GM12878 (cell line): ENCODE data around the gene MTAP. TPM values are rescaled to one million over a fixed set of nuclear protein-coding genes. Genes with fewer than 3 reads are reported as not detected.

Experiments
- BACH1 ChIP-seq: fragments of 450-650 bp; IDR thresholded peaks from 2 replicates; pipeline ENCODE4 v1.6.1; 2017; ENCODE audit warnings: mild to moderate bottlenecking, borderline replicate concordance
- BHLHE40 ChIP-seq, 2 experiments: fragments of 450-650 bp in 1 of 2; IDR thresholded peaks; 2 replicates each; pipeline ENCODE4 v1.6.1; 2011 to 2017; ENCODE audit warnings: low read depth in 2 of 2, borderline replicate concordance in 1 of 2, improper control_type of control experiment in 1 of 2, low read length in 1 of 2, mild to moderate bottlenecking in 1 of 2
- BMI1 ChIP-seq: fragments of 450-650 bp; IDR thresholded peaks from 2 replicates; pipeline ENCODE4 v1.6.1; 2016; ENCODE audit warnings: mild to moderate bottlenecking, moderate library complexity, borderline replicate concordance
- DPF2 ChIP-seq: fragments of 450-650 bp; IDR thresholded peaks from 2 replicates; pipeline ENCODE4 v1.6.1; 2017; ENCODE audit warnings: mild to moderate bottlenecking
- ETV6 ChIP-seq, 2 experiments: fragments of 450-650 bp in 1 of 2; IDR thresholded peaks in 1 of 2; conservative IDR thresholded peaks in 1 of 2; 2 replicates each; pipeline ENCODE4 v1.6.1; 2014; ENCODE audit warnings: antibody characterized with exemption in 1 of 2, borderline replicate concordance in 1 of 2, low read depth in 1 of 2, mild to moderate bottlenecking in 1 of 2, moderate library complexity in 1 of 2
- FOXK2 ChIP-seq: fragments of 450-650 bp; IDR thresholded peaks from 2 replicates; pipeline ENCODE4 v1.6.1; 2017; ENCODE audit warnings: mild to moderate bottlenecking, moderate library complexity
- GABPA ChIP-seq: IDR thresholded peaks from 2 replicates; pipeline ENCODE4 v1.6.1; 2014; ENCODE audit warnings: antibody characterized with exemption, low read depth, mild to moderate bottlenecking, inconsistent platforms
- GATAD2B ChIP-seq: fragments of 450-650 bp; conservative IDR thresholded peaks from 2 replicates; pipeline ENCODE4 v1.6.1; 2017; ENCODE audit warnings: low read depth, mild to moderate bottlenecking, moderate library complexity
- HDAC2 ChIP-seq: fragments of 200-600 bp; sonication (generic); IDR thresholded peaks from 2 replicates; pipeline ENCODE4 v1.6.1; 2017
- HDGF ChIP-seq: fragments of 450-650 bp; IDR thresholded peaks from 2 replicates; pipeline ENCODE4 v1.6.1; 2016; ENCODE audit warnings: antibody characterized with exemption
- MTA3 ChIP-seq: IDR thresholded peaks from 2 replicates; pipeline ENCODE4 v1.6.1; 2012; ENCODE audit warnings: low read length, inconsistent platforms, borderline replicate concordance
- MXI1 ChIP-seq: fragments of 150-350 bp; IDR thresholded peaks from 2 replicates; pipeline ENCODE4 v1.6.1; 2011; ENCODE audit warnings: low read depth, mild to moderate bottlenecking, inconsistent platforms, low read length, improper control_type of control experiment
- MYC ChIP-seq: IDR thresholded peaks from 2 replicates; pipeline ENCODE4 v1.6.1; 2011; ENCODE audit warnings: mild to moderate bottlenecking, low read length, moderate library complexity, inconsistent platforms; ENCODE audit not compliant: insufficient read depth, insufficient replicate concordance, insufficient read length, severe bottlenecking
- NBN ChIP-seq: fragments of 450-650 bp; IDR thresholded peaks from 2 replicates; pipeline ENCODE4 v1.6.1; 2016
- NFIC ChIP-seq: IDR thresholded peaks from 2 replicates; pipeline ENCODE4 v1.6.1; 2012; ENCODE audit warnings: low read depth, mild to moderate bottlenecking, inconsistent platforms, low read length, moderate library complexity
- NFYB ChIP-seq: IDR thresholded peaks from 2 replicates; pipeline ENCODE4 v1.6.1; 2011; ENCODE audit warnings: low read depth, mild to moderate bottlenecking, low read length, improper control_type of control experiment, moderate library complexity; ENCODE audit not compliant: insufficient read depth
- NR2F1 ChIP-seq: fragments of 450-650 bp; conservative IDR thresholded peaks from 2 replicates; pipeline ENCODE4 v1.6.1; 2017; ENCODE audit warnings: mild to moderate bottlenecking
- PML ChIP-seq: IDR thresholded peaks from 2 replicates; pipeline ENCODE4 v1.6.1; 2012; ENCODE audit warnings: low read length, inconsistent platforms
- POLR2A ChIP-seq: IDR thresholded peaks from 2 replicates; pipeline ENCODE4 v1.6.1; 2011; ENCODE audit warnings: low read depth, mild to moderate bottlenecking, low read length
- SMAD1 ChIP-seq: fragments of 450-650 bp; IDR thresholded peaks from 2 replicates; pipeline ENCODE4 v1.6.1; 2018; ENCODE audit warnings: mild to moderate bottlenecking, low read depth; ENCODE audit not compliant: partially characterized antibody
- SMAD5 ChIP-seq: IDR thresholded peaks from 2 replicates; pipeline ENCODE4 v1.6.1; 2016; ENCODE audit warnings: antibody characterized with exemption, low read depth
- TCF12 ChIP-seq: IDR thresholded peaks from 2 replicates; pipeline ENCODE4 v1.6.1; 2011; ENCODE audit warnings: low read depth, mild to moderate bottlenecking, low read length
- ZNF384 ChIP-seq: IDR thresholded peaks from 2 replicates; pipeline ENCODE4 v1.6.1; 2012; ENCODE audit warnings: low read depth, mild to moderate bottlenecking, low read length, improper control_type of control experiment, borderline replicate concordance
- ZZZ3 ChIP-seq: IDR thresholded peaks from 2 replicates; pipeline ENCODE4 v1.6.1; 2011; ENCODE audit warnings: low read depth; ENCODE audit not compliant: control insufficient read depth, insufficient read length
- polyA plus RNA-seq, 11 experiments: library from polyadenylated mRNA; depleted of rRNA in 4 of 11; unstranded in 6 of 11; stranded (reverse) in 5 of 11; fragments of >200 nt; fragmentation: Nextera tagmentation in 4 of 11; fragmentation: Illumina TruSeq in 1 of 11; extraction: Ambion mirVana in 4 of 11; extraction: Trizol in 1 of 11; gene quantifications; 1 replicate in 1 of 11; 2 replicates in 10 of 11; pipeline versions ENCODE4 v1.2.1 to v1.2.3, GENCODE V29; 2011 to 2016; ENCODE audit warnings: inconsistent platforms in 2 of 11, missing spikeins in 2 of 11, low read depth in 1 of 11
- total RNA-seq, 4 experiments: library from RNA; depleted of rRNA in 3 of 4; stranded (reverse); fragments of >200 nt in 3 of 4; fragmentation: Illumina TruSeq in 1 of 4; extraction: Trizol in 1 of 4; gene quantifications; 2 replicates each; pipeline versions ENCODE4 v1.2.1 to v1.2.3, GENCODE V29; 2013 to 2021
- TF ChIP-seq, protein P1 (sequence below): fragments of 450-650 bp; IDR thresholded peaks from 2 replicates; pipeline ENCODE4 v1.6.1; 2017; ENCODE audit warnings: mild to moderate bottlenecking, moderate library complexity
- TF ChIP-seq, protein P2 (sequence below): fragments of 450-650 bp; IDR thresholded peaks from 2 replicates; pipeline ENCODE4 v1.6.1; 2014; ENCODE audit warnings: mild to moderate bottlenecking
- TF ChIP-seq, protein P3 (sequence below): IDR thresholded peaks from 2 replicates; pipeline ENCODE4 v1.6.1; 2011; ENCODE audit warnings: low read depth, low read length, improper control_type of control experiment, borderline replicate concordance

Gene MTAP
- total and polyA plus RNA-seq, 10 of the 15 experiments (the other 5 are each of a cell fraction or from before 2014, with no cell fraction given): 16.4 to 29.9 (median 22.6) TPM

DNA sequence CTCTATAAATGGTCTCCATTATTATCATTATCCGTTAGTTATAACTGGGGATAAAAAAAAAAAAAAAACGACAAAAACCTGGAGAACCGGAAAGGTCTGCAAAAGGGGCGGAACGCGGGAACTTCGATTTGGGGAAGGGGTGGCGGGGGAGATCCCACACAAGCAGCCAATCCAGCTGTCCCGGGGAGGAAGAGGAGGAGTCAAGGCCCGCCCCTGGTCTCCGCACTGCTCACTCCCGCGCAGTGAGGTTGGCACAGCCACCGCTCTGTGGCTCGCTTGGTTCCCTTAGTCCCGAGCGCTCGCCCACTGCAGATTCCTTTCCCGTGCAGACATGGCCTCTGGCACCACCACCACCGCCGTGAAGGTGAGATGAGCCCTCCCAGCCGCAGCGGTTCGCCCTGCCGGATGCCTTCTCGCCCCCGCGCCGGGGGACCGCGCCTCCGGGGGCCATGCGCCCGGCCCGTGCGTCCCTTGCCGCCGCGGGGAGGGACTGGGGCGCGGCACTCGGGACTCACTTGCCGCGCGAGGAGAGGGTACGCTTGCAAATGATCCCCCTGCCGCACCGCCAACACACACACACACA is at the start of gene MTAP (continued):
- TF ChIP-seq TCF12 (peak; percentile 23; the same call in 1 of the 2 replicates), NBN (0 out of 2 replicates have a peak, but pooled peaks have one; percentile 35), ZNF384 (no peak; the same call in 1 of the 2 replicates), BMI1 (no peak), SMAD1 (no peak), NR2F1 (peak; percentile 36; the same call in 1 of the 2 replicates), GABPA (peak; percentile 91), NFYB (peak; percentile 89), ETV6 (conservative IDR thresholded peaks at IDR 0.05 in 1 of 2, IDR thresholded peaks at IDR 0.05 in 1 of 2; ENCODE audit: borderline replicate concordance in 1 of 2, low read depth in 1 of 2) (no peak), HDAC2 (no peak), MYC (peak; percentile 91), NFIC (no peak; the same call in 1 of the 2 replicates), POLR2A (peak; percentile 90), BACH1 (0 out of 2 replicates have a peak, but pooled peaks have one; percentile 38), ZZZ3 (no peak), MTA3 (no peak), BHLHE40 (IDR thresholded peaks at IDR 0.05; ENCODE audit: borderline replicate concordance in 1 of 2, low read depth in 2 of 2, low read length in 1 of 2) (peak; percentile 21 to 90; a peak in 3 of 4 replicates), FOXK2 (0 out of 2 replicates have a peak, but pooled peaks have one; percentile 20), HDGF (no peak), PML (peak; percentile 46; the same call in 1 of the 2 replicates), DPF2 (peak; percentile 84), GATAD2B (0 out of 2 replicates have a peak, but pooled peaks have one; percentile 66), MXI1 (peak; percentile 58; the same call in 1 of the 2 replicates), SMAD5 (peak; percentile 65; the same call in 1 of the 2 replicates)
- TF ChIP-seq, protein P1, sequence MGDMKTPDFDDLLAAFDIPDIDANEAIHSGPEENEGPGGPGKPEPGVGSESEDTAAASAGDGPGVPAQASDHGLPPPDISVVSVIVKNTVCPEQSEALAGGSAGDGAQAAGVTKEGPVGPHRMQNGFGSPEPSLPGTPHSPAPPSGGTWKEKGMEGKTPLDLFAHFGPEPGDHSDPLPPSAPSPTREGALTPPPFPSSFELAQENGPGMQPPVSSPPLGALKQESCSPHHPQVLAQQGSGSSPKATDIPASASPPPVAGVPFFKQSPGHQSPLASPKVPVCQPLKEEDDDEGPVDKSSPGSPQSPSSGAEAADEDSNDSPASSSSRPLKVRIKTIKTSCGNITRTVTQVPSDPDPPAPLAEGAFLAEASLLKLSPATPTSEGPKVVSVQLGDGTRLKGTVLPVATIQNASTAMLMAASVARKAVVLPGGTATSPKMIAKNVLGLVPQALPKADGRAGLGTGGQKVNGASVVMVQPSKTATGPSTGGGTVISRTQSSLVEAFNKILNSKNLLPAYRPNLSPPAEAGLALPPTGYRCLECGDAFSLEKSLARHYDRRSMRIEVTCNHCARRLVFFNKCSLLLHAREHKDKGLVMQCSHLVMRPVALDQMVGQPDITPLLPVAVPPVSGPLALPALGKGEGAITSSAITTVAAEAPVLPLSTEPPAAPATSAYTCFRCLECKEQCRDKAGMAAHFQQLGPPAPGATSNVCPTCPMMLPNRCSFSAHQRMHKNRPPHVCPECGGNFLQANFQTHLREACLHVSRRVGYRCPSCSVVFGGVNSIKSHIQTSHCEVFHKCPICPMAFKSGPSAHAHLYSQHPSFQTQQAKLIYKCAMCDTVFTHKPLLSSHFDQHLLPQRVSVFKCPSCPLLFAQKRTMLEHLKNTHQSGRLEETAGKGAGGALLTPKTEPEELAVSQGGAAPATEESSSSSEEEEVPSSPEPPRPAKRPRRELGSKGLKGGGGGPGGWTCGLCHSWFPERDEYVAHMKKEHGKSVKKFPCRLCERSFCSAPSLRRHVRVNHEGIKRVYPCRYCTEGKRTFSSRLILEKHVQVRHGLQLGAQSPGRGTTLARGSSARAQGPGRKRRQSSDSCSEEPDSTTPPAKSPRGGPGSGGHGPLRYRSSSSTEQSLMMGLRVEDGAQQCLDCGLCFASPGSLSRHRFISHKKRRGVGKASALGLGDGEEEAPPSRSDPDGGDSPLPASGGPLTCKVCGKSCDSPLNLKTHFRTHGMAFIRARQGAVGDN: peak; percentile 48; the same call in 1 of the 2 replicates
- TF ChIP-seq, protein P2, sequence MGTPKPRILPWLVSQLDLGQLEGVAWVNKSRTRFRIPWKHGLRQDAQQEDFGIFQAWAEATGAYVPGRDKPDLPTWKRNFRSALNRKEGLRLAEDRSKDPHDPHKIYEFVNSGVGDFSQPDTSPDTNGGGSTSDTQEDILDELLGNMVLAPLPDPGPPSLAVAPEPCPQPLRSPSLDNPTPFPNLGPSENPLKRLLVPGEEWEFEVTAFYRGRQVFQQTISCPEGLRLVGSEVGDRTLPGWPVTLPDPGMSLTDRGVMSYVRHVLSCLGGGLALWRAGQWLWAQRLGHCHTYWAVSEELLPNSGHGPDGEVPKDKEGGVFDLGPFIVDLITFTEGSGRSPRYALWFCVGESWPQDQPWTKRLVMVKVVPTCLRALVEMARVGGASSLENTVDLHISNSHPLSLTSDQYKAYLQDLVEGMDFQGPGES: no peak
- TF ChIP-seq, protein P3, sequence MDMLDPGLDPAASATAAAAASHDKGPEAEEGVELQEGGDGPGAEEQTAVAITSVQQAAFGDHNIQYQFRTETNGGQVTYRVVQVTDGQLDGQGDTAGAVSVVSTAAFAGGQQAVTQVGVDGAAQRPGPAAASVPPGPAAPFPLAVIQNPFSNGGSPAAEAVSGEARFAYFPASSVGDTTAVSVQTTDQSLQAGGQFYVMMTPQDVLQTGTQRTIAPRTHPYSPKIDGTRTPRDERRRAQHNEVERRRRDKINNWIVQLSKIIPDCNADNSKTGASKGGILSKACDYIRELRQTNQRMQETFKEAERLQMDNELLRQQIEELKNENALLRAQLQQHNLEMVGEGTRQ: no peak
